Stimulated activated CD4-positive, alpha-beta T cell treated with anti-CD3 and anti-CD28 coated beads, TNF-alpha, amount 100 ng/mL, for 48 hours (primary cell): ENCODE data around the gene RRP1B.

ENCODE experiments used
- DNase-seq, 3 donors: peaks; one replicate each; pipeline ENCODE4 v3.0.0-alpha.2; 2020; ENCODE audit warnings: low read depth in 3 of 3

RRP1B gene

GRCh38 chr21:43726686-43727518 lies 67.5 kb downstream of the RRP1B start:
- no peak for DNase-seq

GRCh38 chr21:43727519-43728153 lies 68.3 kb downstream of the RRP1B start:
- DNase-seq = no peak

GRCh38 chr21:43728154-43728466 lies 68.8 kb downstream of the RRP1B start:
- DNase-seq = no peak

GRCh38 chr21:43728467-43729390 lies 69.4 kb downstream of the RRP1B start:
- peak; percentile 70 to 77 (median 70) for DNase-seq

GRCh38 chr21:43731476-43731875 lies 72.1 kb downstream of the RRP1B start:
- DNase-seq = no peak

GRCh38 chr21:43731891-43732711 lies 72.7 kb downstream of the RRP1B start:
- no peak for DNase-seq

- no peak for DNase-seq
Measured at GRCh38 chr21:43733060-43733459, 73.7 kb downstream of the RRP1B start.

GRCh38 chr21:43733529-43734071 lies 74.2 kb downstream of the RRP1B start:
- DNase-seq = no peak

- DNase-seq = no peak
Measured at GRCh38 chr21:43734131-43734927, 75.0 kb downstream of the RRP1B start.

- no peak for DNase-seq
Measured at GRCh38 chr21:43734928-43735229, 75.5 kb downstream of the RRP1B start.

- no peak for DNase-seq
Measured at GRCh38 chr21:43735236-43736091, 76.1 kb downstream of the RRP1B start.

- DNase-seq = no peak
Measured at GRCh38 chr21:43736224-43736883, 77.0 kb downstream of the RRP1B start.

- DNase-seq = no peak
Measured at GRCh38 chr21:43737158-43737950, 78.0 kb downstream of the RRP1B start.

GRCh38 chr21:43739621-43740435 lies 80.5 kb downstream of the RRP1B start:
- DNase-seq = no peak

GRCh38 chr21:43740497-43741156 lies 81.3 kb downstream of the RRP1B start:
- no peak for DNase-seq

- no peak for DNase-seq
Measured at GRCh38 chr21:43741423-43742096, 82.2 kb downstream of the RRP1B start.
